Stimulated activated CD8-positive, alpha-beta memory T cell treated with anti-CD3 and anti-CD28 coated beads, Interleukin-4, amount 100 ng/mL, for 4 hours (primary cell): ENCODE measurements around the gene SAMD8.
"Not testable (repeated sequence)": the region's sequence is repeated elsewhere in the genome, so short reads cannot be mapped to it uniquely, and the experiment has no call there.

ENCODE experiments used
- DNase-seq, 2 donors: peaks; one replicate each; pipeline ENCODE4 v3.0.0-alpha.2; 2020; ENCODE audit warnings: low read depth in 2 of 2, low spot score in 1 of 2

Gene SAMD8

GRCh38 chr10:75137533-75138438, 26.3 kb downstream of the SAMD8 start:
- DNase-seq, result no peak

DNA sequence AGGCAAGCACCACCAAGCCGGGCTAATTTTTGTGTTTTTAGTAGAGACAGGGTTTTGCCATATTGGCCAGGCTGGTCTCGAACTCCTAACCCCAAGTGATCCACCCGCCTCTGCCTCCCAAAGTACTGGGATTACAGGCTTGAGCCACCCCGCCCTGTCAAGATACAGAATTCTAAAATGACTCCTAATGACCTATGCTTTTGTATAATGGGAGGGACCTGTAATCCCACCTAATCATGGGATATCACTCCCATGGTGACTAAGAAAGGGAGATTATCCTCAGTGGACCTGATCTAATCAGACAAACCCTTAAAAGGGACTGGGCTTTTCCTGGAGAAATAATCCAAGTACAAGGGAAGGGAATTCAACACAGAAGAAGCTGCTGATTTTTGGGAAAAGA, 28.8 kb downstream of the SAMD8 start:
- no peak for DNase-seq

- no peak for DNase-seq
These were observed 31.9 kb downstream of the SAMD8 start for GRCh38 chr10:75143353-75143752.

GRCh38 chr10:75145590-75145989, 34.1 kb downstream of the SAMD8 start:
- DNase-seq, result no peak

- DNase-seq, result no peak
These were observed 35.3 kb downstream of the SAMD8 start for GRCh38 chr10:75146780-75147179.

DNA sequence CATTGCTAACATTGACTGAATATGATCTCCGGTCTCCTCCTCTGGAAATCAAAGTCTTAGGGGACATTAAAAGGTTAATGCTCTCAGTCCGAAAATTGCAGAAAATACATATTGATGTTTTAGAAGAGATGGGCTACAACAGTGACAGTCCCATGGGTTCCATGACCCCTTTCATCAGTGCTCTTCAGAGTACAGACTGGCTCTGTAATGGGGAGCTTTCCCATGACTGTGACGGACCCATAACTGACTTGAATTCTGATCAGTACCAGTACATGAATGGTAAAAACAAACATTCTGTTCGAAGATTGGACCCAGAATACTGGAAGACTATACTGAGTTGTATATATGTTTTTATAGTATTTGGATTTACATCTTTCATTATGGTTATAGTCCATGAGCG, 39.2 kb downstream of the SAMD8 start:
- no peak for DNase-seq

DNA sequence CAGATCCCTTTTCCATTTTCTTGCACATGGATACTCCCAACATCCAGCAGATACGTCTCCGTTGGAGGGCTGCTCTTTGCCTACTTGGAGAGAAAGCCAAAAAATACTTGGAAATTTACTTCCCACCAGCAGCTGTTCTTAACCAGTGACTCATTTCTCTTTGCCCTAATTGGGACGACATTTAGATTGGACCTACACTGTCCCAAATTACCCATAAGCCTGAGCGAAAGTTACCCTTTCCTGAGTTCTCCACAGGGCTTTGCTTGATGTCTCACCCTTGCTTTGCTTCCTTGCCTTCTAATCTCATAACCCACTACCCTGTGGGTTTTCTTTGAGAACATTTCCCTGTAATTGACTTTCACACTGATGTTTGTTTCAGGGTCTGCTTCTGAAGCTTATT, 48.1 kb downstream of the SAMD8 start:
- DNase-seq, result no peak

DNA sequence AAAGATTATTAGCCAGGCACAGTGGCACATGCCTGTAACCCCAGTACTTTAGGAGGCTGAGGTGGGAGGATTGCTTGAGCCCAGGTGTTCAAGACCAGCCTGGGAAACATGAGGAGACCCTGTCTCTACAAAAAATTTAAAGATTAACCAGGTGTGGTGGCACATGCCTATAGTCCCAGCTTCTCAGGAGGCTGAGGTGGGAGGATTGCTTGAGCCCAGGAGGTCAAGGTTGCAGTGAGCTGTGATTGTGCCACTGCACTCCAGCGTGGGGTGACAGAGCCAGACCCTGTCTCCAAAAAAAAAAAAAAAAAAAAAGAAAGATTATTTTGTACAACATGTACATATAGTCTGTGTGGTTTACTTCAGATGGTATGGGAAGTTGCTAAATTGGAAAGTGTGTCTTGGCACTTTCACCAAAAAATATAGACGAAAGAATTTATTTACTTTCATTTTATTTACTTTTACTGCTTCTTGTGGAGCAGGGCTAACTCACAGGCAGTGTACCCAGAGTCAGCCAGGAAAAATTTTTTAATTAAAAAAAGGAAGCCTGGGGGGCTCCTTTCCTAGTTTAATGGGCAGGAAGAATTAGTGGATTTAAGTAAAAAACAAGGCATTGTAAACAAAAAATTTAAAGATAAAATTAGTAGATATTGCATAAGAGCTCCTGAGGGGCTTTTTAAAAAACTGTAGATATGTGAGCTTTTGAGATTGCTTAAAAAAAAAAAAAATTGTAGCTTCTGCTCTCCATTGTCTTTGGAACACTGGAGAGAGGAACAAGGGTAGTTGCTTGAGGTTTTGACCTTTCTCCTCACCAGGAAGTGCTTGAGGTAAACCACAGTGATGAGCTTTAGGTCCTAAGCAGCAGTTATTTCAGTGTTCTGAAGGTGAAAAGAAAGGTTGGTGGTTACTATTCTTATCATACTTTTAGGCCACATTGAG, 54.5 kb downstream of the SAMD8 start:
- DNase-seq, result no peak

- no peak for DNase-seq
These were observed 55.1 kb downstream of the SAMD8 start for GRCh38 chr10:75166623-75166972.

- DNase-seq, result no peak
These were observed 56.8 kb downstream of the SAMD8 start for GRCh38 chr10:75168275-75168674.

DNA sequence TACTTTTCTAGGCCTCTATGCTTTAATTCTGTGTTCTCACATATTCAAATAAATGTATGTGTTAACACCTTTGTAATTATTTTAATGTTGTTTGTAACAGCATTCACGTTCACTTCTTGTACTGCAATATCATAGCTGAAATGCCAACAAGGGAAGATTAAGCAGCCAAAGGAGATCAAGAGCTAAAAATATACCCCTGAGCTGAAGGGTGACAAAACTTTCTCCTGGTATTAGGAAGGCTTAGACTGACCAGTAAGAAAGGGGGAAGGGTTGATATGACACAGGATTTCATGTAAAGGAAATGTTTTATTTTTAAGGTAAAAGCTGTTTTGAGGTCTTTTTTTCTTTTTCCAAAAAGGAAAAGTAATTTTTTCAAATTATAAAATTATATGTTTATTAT, 58.8 kb downstream of the SAMD8 start:
- no peak for DNase-seq

DNA sequence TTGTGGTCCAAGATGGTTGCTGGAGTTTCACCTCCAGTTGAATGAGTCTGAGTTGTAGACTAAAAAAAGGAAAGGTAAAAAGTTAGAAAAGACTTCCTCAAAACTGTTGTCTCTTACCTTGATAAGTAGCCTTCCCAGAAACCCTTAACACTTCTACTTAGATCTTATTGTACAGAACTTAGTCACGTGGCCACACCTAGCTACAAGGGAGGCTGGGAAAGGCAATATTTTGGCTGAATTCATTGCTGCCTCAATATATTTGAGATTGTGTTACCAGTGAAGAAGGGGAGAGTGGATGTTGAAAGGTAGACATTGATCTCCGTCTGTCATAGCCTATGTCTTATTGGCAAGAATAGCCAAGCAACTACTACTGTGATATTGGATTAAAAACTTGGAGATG, 63.6 kb downstream of the SAMD8 start:
- no peak for DNase-seq

DNA sequence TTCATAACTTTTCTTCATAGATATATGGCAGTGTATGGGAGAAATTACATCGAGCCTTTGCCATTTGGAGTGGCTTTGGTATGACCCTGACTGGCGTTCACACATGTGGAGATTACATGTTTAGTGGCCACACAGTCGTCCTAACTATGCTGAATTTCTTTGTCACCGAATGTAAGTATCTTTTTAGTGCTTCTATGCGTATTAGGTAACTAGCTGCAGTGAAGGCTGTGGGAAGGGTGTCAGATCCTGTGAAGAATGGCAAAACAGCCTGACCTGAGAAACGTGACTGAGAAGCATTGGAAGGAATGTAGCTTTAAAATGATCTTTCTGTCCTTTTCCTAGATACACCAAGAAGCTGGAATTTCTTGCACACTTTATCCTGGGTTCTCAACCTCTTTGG, 64.6 kb downstream of the SAMD8 start:
- no peak for DNase-seq

- DNase-seq, result no peak
These were observed 65.3 kb downstream of the SAMD8 start for GRCh38 chr10:75176736-75177135.

GRCh38 chr10:75179657-75180177, 68.3 kb downstream of the SAMD8 start:
- DNase-seq, result no peak

DNA sequence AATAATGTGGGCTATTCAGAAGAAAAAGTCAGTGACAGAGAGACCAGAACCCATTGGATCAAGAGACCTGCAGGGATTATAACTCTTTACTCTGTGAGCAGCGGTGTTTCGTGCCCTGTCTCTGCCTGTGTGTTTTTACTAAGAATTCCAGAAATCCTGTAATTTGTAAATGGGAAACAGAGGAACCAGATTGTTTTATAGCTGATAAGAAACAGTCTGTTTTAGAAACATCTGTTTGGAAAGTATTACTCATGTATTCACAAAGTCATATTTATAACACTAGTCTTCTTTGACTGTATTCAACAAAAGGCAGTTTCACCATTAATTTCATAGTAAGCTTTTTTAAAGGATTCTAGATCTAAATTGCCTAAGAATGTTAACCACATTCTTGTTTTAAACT, 69.1 kb downstream of the SAMD8 start:
- no peak for DNase-seq

DNA sequence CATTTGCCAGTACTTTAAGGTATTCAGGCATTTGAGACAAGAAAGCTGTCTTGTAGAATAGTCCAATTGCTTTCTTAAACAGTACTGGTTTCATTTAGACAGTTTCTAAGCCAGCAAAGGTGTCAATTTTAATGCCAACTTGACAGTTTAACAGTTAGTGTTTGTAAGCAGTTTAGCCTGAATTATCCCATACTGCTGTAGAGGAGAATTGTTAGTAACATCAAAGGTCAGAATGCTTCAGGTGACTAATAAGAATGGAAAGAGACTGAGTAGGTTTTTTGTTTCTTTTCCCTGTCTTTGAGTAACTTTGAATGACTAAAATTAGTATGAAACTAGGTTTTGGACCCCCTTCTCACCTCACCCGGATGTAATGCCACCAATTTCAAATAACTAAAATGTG, 69.6 kb downstream of the SAMD8 start:
- DNase-seq, result no peak

DNA sequence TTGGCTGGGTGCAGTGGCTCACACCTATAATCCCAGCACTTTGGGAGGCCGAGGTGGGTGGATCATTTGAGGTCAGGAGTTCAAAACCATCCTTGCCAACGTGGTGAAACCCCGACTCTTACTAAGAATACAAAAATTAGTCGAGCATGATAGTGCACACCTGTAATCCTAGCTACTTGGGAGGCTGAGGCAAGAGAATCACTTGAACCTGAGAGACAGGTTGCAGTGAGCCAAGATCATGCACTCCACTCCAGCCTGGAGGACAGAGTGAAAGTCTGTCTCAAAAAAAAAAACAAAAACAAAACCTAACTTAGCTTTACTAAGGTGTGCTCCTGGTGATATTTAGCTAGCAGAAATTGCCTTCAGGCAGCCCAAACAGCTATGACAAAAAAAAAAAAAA, 74.9 kb downstream of the SAMD8 start:
- no peak for DNase-seq

- DNase-seq, result peak; percentile 36 to 52
These were observed 76.5 kb downstream of the SAMD8 start for GRCh38 chr10:75187961-75188426.

GRCh38 chr10:75188522-75188921, 77.1 kb downstream of the SAMD8 start:
- DNase-seq, result not testable (repeated sequence)

DNA sequence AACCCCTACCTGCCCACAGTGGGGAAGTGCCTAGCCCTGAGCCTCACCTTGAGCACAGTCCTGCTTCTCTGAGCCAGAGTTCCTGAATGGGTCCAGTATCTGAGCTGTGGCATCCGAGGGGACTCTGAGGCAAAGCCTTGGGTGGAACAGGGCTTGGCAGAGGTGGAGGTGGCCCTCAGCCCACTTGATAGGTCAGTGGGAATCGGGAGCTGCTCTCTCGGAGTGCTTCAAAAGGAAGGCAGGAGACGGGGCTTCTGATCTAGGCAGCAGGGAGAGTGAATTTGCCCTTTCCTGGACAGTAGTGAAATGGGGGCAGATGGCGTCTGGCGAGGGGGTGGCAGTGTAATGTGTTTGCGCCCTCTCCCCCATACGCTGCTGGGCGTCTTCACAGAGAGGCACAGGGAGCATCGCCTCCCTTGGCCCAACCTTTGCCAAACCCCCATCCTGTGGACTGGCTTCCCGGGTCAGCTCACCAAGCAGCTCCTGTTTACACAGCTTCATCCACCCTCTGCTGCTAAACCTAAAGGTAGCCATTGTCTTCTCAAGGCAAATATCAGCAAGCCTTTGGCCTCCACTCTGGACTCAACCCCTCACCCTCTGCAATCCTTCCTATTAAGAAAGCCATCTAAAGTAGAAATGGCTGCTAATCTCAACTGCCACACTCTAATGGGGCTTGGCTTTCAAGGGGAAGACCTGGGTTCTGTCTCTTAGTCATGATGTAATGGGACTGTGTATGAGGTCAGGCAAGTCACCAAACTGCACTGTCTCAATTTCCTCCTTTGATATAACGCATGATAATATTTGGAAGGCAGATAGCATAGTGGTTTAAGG, 78.0 kb downstream of the SAMD8 start:
- no peak for DNase-seq
